Measurements from ENCODE around the gene MEF2C. TPM values are rescaled to one million over a fixed set of nuclear protein-coding genes. Genes with fewer than 3 reads are reported as not detected.

The MEF2C gene
- total RNA-seq, 1 donor from 2014 or later, result 24.1 TPM

GRCh38 chr5:88745093-88745696 lies 137.8 kb downstream of the MEF2C start:
- DNase-seq, result no peak
- H3K4me3 Mint-ChIP-seq (ENCODE audit: unreplicated experiment), result no peak overlapping the region
- no peaks in the 10 kb centered on the region for H3K4me1 Mint-ChIP-seq (ENCODE audit: low read depth, unreplicated experiment)
- TF ChIP-seq CTCF (IDR thresholded peaks at IDR 0.05; ENCODE audit: partially characterized antibody, unreplicated experiment), result no peak
- no peaks in the 10 kb centered on the region for H3K36me3 Mint-ChIP-seq (ENCODE audit: unreplicated experiment)
- no peak overlapping the region for H3K27ac Mint-ChIP-seq (ENCODE audit: unreplicated experiment)
- H3K27me3 Mint-ChIP-seq (ENCODE audit: unreplicated experiment), result no peaks in the 10 kb centered on the region
- no peaks in the 10 kb centered on the region for H3K9me3 Mint-ChIP-seq (ENCODE audit: unreplicated experiment)

- no peak overlapping the region for H3K4me3 Mint-ChIP-seq (ENCODE audit: unreplicated experiment)
- H3K9me3 Mint-ChIP-seq (ENCODE audit: unreplicated experiment), result peaks cover 1% of the 10 kb centered on the region
- H3K4me1 Mint-ChIP-seq (ENCODE audit: low read depth, unreplicated experiment), result no peaks in the 10 kb centered on the region
- DNase-seq, result no peak
- TF ChIP-seq CTCF (IDR thresholded peaks at IDR 0.05; ENCODE audit: partially characterized antibody, unreplicated experiment), result no peak
- H3K27ac Mint-ChIP-seq (ENCODE audit: unreplicated experiment), result no peak overlapping the region
- no peaks in the 10 kb centered on the region for H3K36me3 Mint-ChIP-seq (ENCODE audit: unreplicated experiment)
- peaks cover 2% of the 10 kb centered on the region for H3K27me3 Mint-ChIP-seq (ENCODE audit: unreplicated experiment)
Measured at GRCh38 chr5:88743231-88743834, 139.7 kb downstream of the MEF2C start.

GRCh38 chr5:88741964-88742363 lies 141.0 kb downstream of the MEF2C start:
- Mint-ChIP-seq H3K4me1 (ENCODE audit: low read depth, unreplicated experiment) (no peaks in the 10 kb centered on the region), H3K27me3 (ENCODE audit: unreplicated experiment) (peaks cover 2% of the 10 kb centered on the region), H3K36me3 (ENCODE audit: unreplicated experiment) (no peaks in the 10 kb centered on the region), H3K27ac (ENCODE audit: unreplicated experiment) (no peak overlapping the region), H3K9me3 (ENCODE audit: unreplicated experiment) (peaks cover 1% of the 10 kb centered on the region), H3K4me3 (ENCODE audit: unreplicated experiment) (no peak overlapping the region)
- no peak for TF ChIP-seq CTCF (IDR thresholded peaks at IDR 0.05; ENCODE audit: partially characterized antibody, unreplicated experiment)
- DNase-seq, result no peak

GRCh38 chr5:88740604-88741185 lies 142.3 kb downstream of the MEF2C start:
- H3K9me3 Mint-ChIP-seq (ENCODE audit: unreplicated experiment), result peaks cover 1% of the 10 kb centered on the region
- no peaks in the 10 kb centered on the region for H3K4me1 Mint-ChIP-seq (ENCODE audit: low read depth, unreplicated experiment)
- TF ChIP-seq CTCF (IDR thresholded peaks at IDR 0.05; ENCODE audit: partially characterized antibody, unreplicated experiment), result no peak
- no peak overlapping the region for H3K27ac Mint-ChIP-seq (ENCODE audit: unreplicated experiment)
- no peaks in the 10 kb centered on the region for H3K36me3 Mint-ChIP-seq (ENCODE audit: unreplicated experiment)
- no peak for DNase-seq
- no peak overlapping the region for H3K4me3 Mint-ChIP-seq (ENCODE audit: unreplicated experiment)
- H3K27me3 Mint-ChIP-seq (ENCODE audit: unreplicated experiment), result peaks cover 2% of the 10 kb centered on the region

- Mint-ChIP-seq H3K4me3 (ENCODE audit: unreplicated experiment) (no peak overlapping the region), H3K4me1 (ENCODE audit: low read depth, unreplicated experiment) (peaks cover 22% of the 10 kb centered on the region), H3K27me3 (ENCODE audit: unreplicated experiment) (peaks cover 2% of the 10 kb centered on the region), H3K36me3 (ENCODE audit: unreplicated experiment) (no peaks in the 10 kb centered on the region), H3K27ac (ENCODE audit: unreplicated experiment) (no peak overlapping the region), H3K9me3 (ENCODE audit: unreplicated experiment) (peaks cover 4% of the 10 kb centered on the region)
- no peak for DNase-seq
- no peak for TF ChIP-seq CTCF (IDR thresholded peaks at IDR 0.05; ENCODE audit: partially characterized antibody, unreplicated experiment)
Measured at GRCh38 chr5:88736494-88736893, 146.5 kb downstream of the MEF2C start.
